IMR-90 (cell line): ENCODE measurements around the gene ZCCHC14. TPM values are rescaled to one million over a fixed set of nuclear protein-coding genes. Genes with fewer than 3 reads are reported as not detected.

Experiments
- ATAC-seq: fragments of 200-7000 bp; cut with Tn5 transposase; 2 replicates; pipeline ENCODE4 v1.9.1; 2020; ENCODE audit warnings: low read depth, mild to moderate bottlenecking, moderate library complexity
- BruUV-seq: library from RNA; stranded (reverse); fragments of 400-500 nt; replicated peaks from 2 replicates; lab custom pipeline; 2021; lab: Mats Ljungman, UMichigan
- CTCF ChIA-PET: fragments of 300-600 bp; formaldehyde crosslinking; extraction: SDS; loops from one replicate; lab custom pipeline; 2021; ENCODE audit warnings: antibody characterized with exemption; lab: Yijun Ruan, JAX
- POLR2A ChIA-PET: fragments of 300-600 bp; sonication (Branson Sonifier 250); formaldehyde crosslinking; loops from one replicate; lab custom pipeline; 2022; ENCODE audit warnings: antibody characterized with exemption; ENCODE audit not compliant: unreplicated experiment; lab: Charles Lee
- DNase-seq: peaks from one replicate; pipeline ENCODE4 v3.0.0; 2013
- H2AFZ ChIP-seq: replicated peaks from 2 replicates; pipeline ENCODE3; 2013; ENCODE audit warnings: low read length, mild to moderate bottlenecking; ENCODE audit not compliant: poor library complexity
- H2AK5ac ChIP-seq: 2 replicates; pipeline ENCODE4 v1.6.1; 2013; ENCODE audit warnings: low read depth, low read length, inconsistent platforms
- H2AK9ac ChIP-seq: replicated peaks from 2 replicates; pipeline ENCODE3; 2013; ENCODE audit warnings: mild to moderate bottlenecking, low read depth, low read length, moderate library complexity; ENCODE audit not compliant: poor library complexity
- H2BK120ac ChIP-seq: 2 replicates; pipeline ENCODE4 v1.6.1; 2013; ENCODE audit warnings: low read depth, low read length, inconsistent platforms
- H2BK15ac ChIP-seq: 3 replicates; pipeline ENCODE4 v1.6.1; 2013; ENCODE audit warnings: low read depth, low read length, inconsistent platforms
- H2BK20ac ChIP-seq: 2 replicates; pipeline ENCODE4 v1.6.1; 2013; ENCODE audit warnings: low read depth, mild to moderate bottlenecking, inconsistent platforms, low read length, moderate library complexity
- H2BK5ac ChIP-seq: 2 replicates; pipeline ENCODE4 v1.6.1; 2013; ENCODE audit warnings: mild to moderate bottlenecking, low read depth, low read length, inconsistent platforms; ENCODE audit not compliant: poor library complexity, severe bottlenecking
- H3K14ac ChIP-seq: replicated peaks from 2 replicates; pipeline ENCODE4 v1.6.1; 2013; ENCODE audit warnings: low read depth, low read length, inconsistent platforms
- H3K18ac ChIP-seq: 2 replicates; pipeline ENCODE4 v1.6.1; 2013; ENCODE audit warnings: low read depth, low read length, control low read depth
- H3K23ac ChIP-seq: 2 replicates; pipeline ENCODE4 v1.6.1; 2013; ENCODE audit warnings: low read depth, low read length, inconsistent platforms
- H3K27ac ChIP-seq: 2 replicates; pipeline ENCODE4 v1.5.1; 2013; ENCODE audit warnings: mild to moderate bottlenecking, control low read depth, low read length; ENCODE audit not compliant: insufficient read depth
- H3K27me3 ChIP-seq: 2 replicates; pipeline ENCODE4 v1.6.1; 2013; ENCODE audit warnings: low read length; ENCODE audit not compliant: control insufficient read depth, insufficient read depth
- H3K36me3 ChIP-seq: 2 replicates; pipeline ENCODE4 v1.6.1; 2013; ENCODE audit warnings: low read length, mixed read lengths; ENCODE audit not compliant: control insufficient read depth, insufficient read depth
- H3K4ac ChIP-seq: 2 replicates; pipeline ENCODE4 v1.6.1; 2013; ENCODE audit warnings: low read depth, low read length, inconsistent platforms
- H3K4me1 ChIP-seq: 2 replicates; pipeline ENCODE4 v1.6.1; 2013; ENCODE audit warnings: low read length, mixed read lengths; ENCODE audit not compliant: control insufficient read depth, insufficient read depth
- H3K4me2 ChIP-seq: 2 replicates; pipeline ENCODE4 v1.6.1; 2013; ENCODE audit warnings: low read depth, mild to moderate bottlenecking, control low read depth, low read length, moderate library complexity
- H3K4me3 ChIP-seq: 2 replicates; pipeline ENCODE4 v1.5.1; 2013; ENCODE audit warnings: low read depth, mild to moderate bottlenecking, control low read depth, low read length, moderate library complexity; ENCODE audit not compliant: insufficient read depth
- H3K56ac ChIP-seq: 2 replicates; pipeline ENCODE4 v1.6.1; 2013; ENCODE audit warnings: low read length, inconsistent platforms; ENCODE audit not compliant: insufficient read depth; ENCODE audit errors: extremely low read depth
- H3K79me1 ChIP-seq, 2 experiments: 2 replicates each; pipeline ENCODE4 v1.6.1; 2013; ENCODE audit warnings: low read length in 2 of 2, inconsistent platforms in 1 of 2, low read depth in 1 of 2
- H3K9ac ChIP-seq: 2 replicates; pipeline ENCODE4 v1.6.1; 2013; ENCODE audit warnings: low read depth, low read length, control low read depth
- H3K9me1 ChIP-seq: 2 replicates; pipeline ENCODE4 v1.6.1; 2013; ENCODE audit warnings: low read length, inconsistent platforms; ENCODE audit not compliant: insufficient read depth
- H3K9me3 ChIP-seq: 2 replicates; pipeline ENCODE4 v1.6.1; 2013; ENCODE audit warnings: low read length; ENCODE audit not compliant: control insufficient read depth, insufficient read depth
- H4K20me1 ChIP-seq: 2 replicates; pipeline ENCODE4 v1.6.1; 2013; ENCODE audit warnings: low read length, inconsistent platforms; ENCODE audit not compliant: insufficient read depth
- H4K5ac ChIP-seq: 2 replicates; pipeline ENCODE4 v1.6.1; 2013; ENCODE audit warnings: mild to moderate bottlenecking, low read depth, low read length, control low read depth
- H4K8ac ChIP-seq, 2 experiments: 2 replicates each; pipeline ENCODE4 v1.6.1; 2013; ENCODE audit warnings: low read depth in 2 of 2, low read length in 2 of 2, control low read depth in 1 of 2, inconsistent platforms in 1 of 2
- H4K91ac ChIP-seq: 2 replicates; pipeline ENCODE4 v1.6.1; 2013; ENCODE audit warnings: low read depth, low read length, inconsistent platforms; ENCODE audit not compliant: insufficient read depth
- BHLHE40 ChIP-seq: fragments of 150-350 bp; IDR thresholded peaks from 2 replicates; pipeline ENCODE4 v1.6.1; 2016; ENCODE audit warnings: mild to moderate bottlenecking, low read depth, low read length
- CHD1 ChIP-seq: IDR thresholded peaks from 2 replicates; pipeline ENCODE4 v1.6.1; 2012; ENCODE audit warnings: low read depth, low read length, improper control_type of control experiment
- FOS ChIP-seq: fragments of 150-350 bp; IDR thresholded peaks from 2 replicates; pipeline ENCODE4 v1.6.1; 2016; ENCODE audit warnings: low read depth, low read length
- MXI1 ChIP-seq: IDR thresholded peaks from 2 replicates; pipeline ENCODE4 v1.6.1; 2012; ENCODE audit warnings: low read depth, mild to moderate bottlenecking, low read length, moderate library complexity, borderline replicate concordance
- NFE2L2 ChIP-seq: fragments of 150-350 bp; IDR thresholded peaks from 2 replicates; pipeline ENCODE4 v1.6.1; 2016; ENCODE audit warnings: low read depth, mild to moderate bottlenecking, low read length
- RAD21 ChIP-seq: IDR thresholded peaks from 2 replicates; pipeline ENCODE4 v1.6.1; 2012; ENCODE audit warnings: low read length, improper control_type of control experiment
- RCOR1 ChIP-seq: IDR thresholded peaks from 2 replicates; pipeline ENCODE4 v1.6.1; 2012; ENCODE audit warnings: mild to moderate bottlenecking, low read length, improper control_type of control experiment; ENCODE audit not compliant: insufficient replicate concordance
- RFX5 ChIP-seq: IDR thresholded peaks from 2 replicates; pipeline ENCODE4 v1.8.0; 2012; ENCODE audit warnings: low read depth, mild to moderate bottlenecking, low read length, moderate library complexity
- SMC3 ChIP-seq: fragments of 150-350 bp; IDR thresholded peaks from 2 replicates; pipeline ENCODE4 v1.6.1; 2016; ENCODE audit warnings: low read depth, mild to moderate bottlenecking, antibody characterized with exemption, low read length, moderate library complexity
- WGBS, 2 experiments: methylation state at CpG; one replicate each; pipeline versions ENCODE4 v1.1.5 to v1.1.7; 2013; ENCODE audit warnings: missing lambda C conversion rate in 2 of 2; ENCODE audit not compliant: insufficient read length in 1 of 2; ENCODE audit errors: extremely low coverage in 2 of 2; 5-methylcytosine and 5-hydroxymethylcytosine counted together
- dilution Hi-C: fragments of 300-500 bp; cut with HindIII; formaldehyde crosslinking; loops from one replicate; pipeline ENCODE4 v1.14.3; 2018; ENCODE audit warnings: low sequenced_read_pairs; ENCODE audit not compliant: unreplicated experiment
- in situ Hi-C: fragments of 300-500 bp; cut with MboI; formaldehyde crosslinking; loops from 3 replicates; pipeline ENCODE4 v1.14.3; 2019; ENCODE audit warnings: low sequenced_read_pairs, inconsistent platforms, mixed read lengths
- intact Hi-C: fragments of 100-400 bp; cut with micrococcal nuclease; formaldehyde crosslinking; loops from 2 replicates; pipeline ENCODE4 v1.10.0; 2022
- polyA plus RNA-seq, 3 experiments: library from polyadenylated mRNA; depleted of rRNA; stranded (reverse); fragments of >200 nt; gene quantifications; 2 replicates each; pipeline ENCODE4 v1.2.3, GENCODE V29; 2012; ENCODE audit warnings: low replicate concordance in 1 of 3
- total RNA-seq: library from RNA; depleted of rRNA; stranded (reverse); fragments of >200 nt; gene quantifications from 2 replicates; pipeline ENCODE4 v1.2.3, GENCODE V29; 2012
- TF ChIP-seq, protein P1 (sequence below): fragments of 150-350 bp; IDR thresholded peaks from 2 replicates; pipeline ENCODE4 v1.6.1; 2017; ENCODE audit warnings: mild to moderate bottlenecking, antibody characterized with exemption, low read length, low read depth
- TF ChIP-seq, protein P2 (sequence below): conservative IDR thresholded peaks from 2 replicates; pipeline ENCODE4 v1.5.1; 2012; ENCODE audit warnings: mild to moderate bottlenecking, low read depth, low read length, improper control_type of control experiment

ZCCHC14 gene
- total and polyA plus RNA-seq, 2 of the 4 experiments (the other 2 are of a cell fraction) = 2.5 to 5.3 TPM

DNA sequence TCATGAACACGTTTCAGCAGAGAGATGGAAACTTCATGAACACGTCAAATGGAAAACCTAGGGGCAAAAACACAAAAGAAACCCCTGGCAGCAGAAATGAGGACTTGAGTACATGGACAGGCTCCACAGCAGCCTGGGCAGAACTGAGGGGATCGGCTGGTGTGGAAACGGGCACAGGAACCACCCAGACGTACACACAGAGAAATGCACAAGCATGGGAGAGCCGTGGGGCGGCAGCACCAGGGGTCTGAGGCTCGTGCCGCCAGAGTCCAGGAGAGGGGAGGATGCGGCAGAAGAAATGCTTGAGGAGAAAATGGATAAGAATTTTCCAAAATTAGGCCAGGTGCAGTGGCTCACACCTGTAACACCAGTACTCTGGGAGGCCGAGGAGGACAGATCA, 70.7 kb downstream of the ZCCHC14 start:
- H3K9ac ChIP-seq = no peak overlapping the region
- H3K23ac ChIP-seq = no peak overlapping the region
- intact Hi-C loops (no loop called here), dilution Hi-C loops (no loop called here), in situ Hi-C loops (loop anchor here (10.0 to 25.0 kb wide), 2 partner anchors 153 to 340 kb away; partner anchors contain the start of gene KLHDC4)
- no peaks in the 10 kb centered on the region for H3K4me1 ChIP-seq
- H2BK15ac ChIP-seq = no peak overlapping the region
- peaks cover 7% of the 10 kb centered on the region for H3K9me1 ChIP-seq
- no peaks in the 10 kb centered on the region for H3K27me3 ChIP-seq
- H2BK120ac ChIP-seq = no peak overlapping the region
- DNase-seq (no peak), ATAC-seq (no peak)
- 93% methylated on average over 5 of the region's 11 CpGs; no CpG with 5 or more reads in 1 of the 2 experiments for WGBS, 2 experiments
- H3K4ac ChIP-seq = no peak overlapping the region
- no peak overlapping the region for H2BK20ac ChIP-seq
- no peak overlapping the region for H3K4me2 ChIP-seq
- ChIA-PET CTCF (no interaction called here), POLR2A (no interaction called here)
- H3K79me1 ChIP-seq = peaks cover 3 to 41% of the 10 kb centered on the region in 2 experiments; a peak in 3 of 4 replicates
- TF ChIP-seq FOS = no peak
- TF ChIP-seq RFX5 = no peak
- no peak for TF ChIP-seq SMC3
- TF ChIP-seq NFE2L2 = no peak
- no peak for TF ChIP-seq CHD1
- TF ChIP-seq RAD21 = no peak
- TF ChIP-seq BHLHE40 = no peak
- TF ChIP-seq, protein P1, sequence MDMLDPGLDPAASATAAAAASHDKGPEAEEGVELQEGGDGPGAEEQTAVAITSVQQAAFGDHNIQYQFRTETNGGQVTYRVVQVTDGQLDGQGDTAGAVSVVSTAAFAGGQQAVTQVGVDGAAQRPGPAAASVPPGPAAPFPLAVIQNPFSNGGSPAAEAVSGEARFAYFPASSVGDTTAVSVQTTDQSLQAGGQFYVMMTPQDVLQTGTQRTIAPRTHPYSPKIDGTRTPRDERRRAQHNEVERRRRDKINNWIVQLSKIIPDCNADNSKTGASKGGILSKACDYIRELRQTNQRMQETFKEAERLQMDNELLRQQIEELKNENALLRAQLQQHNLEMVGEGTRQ = no peak
- no peak for TF ChIP-seq MXI1
- TF ChIP-seq RCOR1 = no peak
- TF ChIP-seq, protein P2, sequence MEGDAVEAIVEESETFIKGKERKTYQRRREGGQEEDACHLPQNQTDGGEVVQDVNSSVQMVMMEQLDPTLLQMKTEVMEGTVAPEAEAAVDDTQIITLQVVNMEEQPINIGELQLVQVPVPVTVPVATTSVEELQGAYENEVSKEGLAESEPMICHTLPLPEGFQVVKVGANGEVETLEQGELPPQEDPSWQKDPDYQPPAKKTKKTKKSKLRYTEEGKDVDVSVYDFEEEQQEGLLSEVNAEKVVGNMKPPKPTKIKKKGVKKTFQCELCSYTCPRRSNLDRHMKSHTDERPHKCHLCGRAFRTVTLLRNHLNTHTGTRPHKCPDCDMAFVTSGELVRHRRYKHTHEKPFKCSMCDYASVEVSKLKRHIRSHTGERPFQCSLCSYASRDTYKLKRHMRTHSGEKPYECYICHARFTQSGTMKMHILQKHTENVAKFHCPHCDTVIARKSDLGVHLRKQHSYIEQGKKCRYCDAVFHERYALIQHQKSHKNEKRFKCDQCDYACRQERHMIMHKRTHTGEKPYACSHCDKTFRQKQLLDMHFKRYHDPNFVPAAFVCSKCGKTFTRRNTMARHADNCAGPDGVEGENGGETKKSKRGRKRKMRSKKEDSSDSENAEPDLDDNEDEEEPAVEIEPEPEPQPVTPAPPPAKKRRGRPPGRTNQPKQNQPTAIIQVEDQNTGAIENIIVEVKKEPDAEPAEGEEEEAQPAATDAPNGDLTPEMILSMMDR = no peak
- no peak overlapping the region for H3K18ac ChIP-seq
- H2AFZ ChIP-seq = no peak overlapping the region
- no peak overlapping the region for H3K4me3 ChIP-seq
- no peak overlapping the region for H4K5ac ChIP-seq
- H4K8ac ChIP-seq = no peak overlapping the region
- no peak overlapping the region for H4K91ac ChIP-seq
- peaks cover 46% of the 10 kb centered on the region for H3K36me3 ChIP-seq
- no peak overlapping the region for H2AK9ac ChIP-seq
- H3K14ac ChIP-seq = no peak overlapping the region
- no peak overlapping the region for H3K56ac ChIP-seq
- peaks cover 29% of the 10 kb centered on the region for H4K20me1 ChIP-seq
- BruUV-seq = no TSS peak
- H2BK5ac ChIP-seq = no peak overlapping the region
- no peak overlapping the region for H3K27ac ChIP-seq
- H2AK5ac ChIP-seq = no peak overlapping the region
- no peaks in the 10 kb centered on the region for H3K9me3 ChIP-seq
